Parathyroid adenoma (tissue), 2 donors: ENCODE measurements around the gene CAPN8.
"Not testable (repeated sequence)": the region's sequence is repeated elsewhere in the genome, so short reads cannot be mapped to it uniquely, and the experiment has no call there.

ENCODE experiments used
- H2AFZ ChIP-seq: fragments of 300-600 bp; sonication (generic); one replicate; pipeline ENCODE4 v1.7.0; 2017; ENCODE audit warnings: antibody characterized with exemption, mild to moderate bottlenecking
- H3K27ac ChIP-seq: fragments of 300-600 bp; sonication (generic); one replicate; pipeline ENCODE4 v1.7.0; 2017
- H3K27me3 ChIP-seq: fragments of 300-600 bp; sonication (generic); one replicate; pipeline ENCODE4 v1.7.0; 2017; ENCODE audit warnings: low read length; ENCODE audit not compliant: control insufficient read depth, insufficient read depth
- H3K36me3 ChIP-seq: fragments of 300-600 bp; sonication (generic); one replicate; pipeline ENCODE4 v1.7.0; 2017; ENCODE audit warnings: low read length; ENCODE audit not compliant: control insufficient read depth, insufficient read depth
- H3K4me1 ChIP-seq: fragments of 300-600 bp; sonication (generic); one replicate; pipeline ENCODE4 v1.7.0; 2017; ENCODE audit warnings: control low read depth
- H3K4me2 ChIP-seq: fragments of 300-600 bp; sonication (generic); one replicate; pipeline ENCODE4 v1.7.0; 2017; ENCODE audit warnings: low read length
- H3K4me3 ChIP-seq: fragments of 300-600 bp; sonication (generic); one replicate; pipeline ENCODE4 v1.7.0; 2017; ENCODE audit warnings: low read depth, low read length
- H3K79me2 ChIP-seq: fragments of 300-600 bp; sonication (generic); one replicate; pipeline ENCODE4 v1.7.0; 2017; ENCODE audit warnings: control low read depth
- H3K9ac ChIP-seq: fragments of 300-600 bp; sonication (generic); one replicate; pipeline ENCODE4 v1.7.0; 2017; ENCODE audit warnings: mild to moderate bottlenecking
- H3K9me3 ChIP-seq: fragments of 300-600 bp; sonication (generic); one replicate; pipeline ENCODE4 v1.7.0; 2017; ENCODE audit warnings: low read length; ENCODE audit not compliant: control insufficient read depth
- CTCF ChIP-seq: fragments of 300-600 bp; sonication (generic); IDR thresholded peaks from one replicate; pipeline ENCODE4 v1.7.0; 2017; ENCODE audit warnings: antibody characterized with exemption, mild to moderate bottlenecking
- donor health status: primary hyperparathyroidism.

CAPN8 gene

GRCh38 chr1:223524930-223525451 lies 140.5 kb downstream of the CAPN8 start:
- Histone ChIP-seq H3K9ac (no peak overlapping the region), H3K79me2 (no peaks in the 10 kb centered on the region), H3K9me3 (no peaks in the 10 kb centered on the region), H3K36me3 (no peaks in the 10 kb centered on the region), H3K27ac (no peak overlapping the region), H3K4me1 (no peaks in the 10 kb centered on the region), H3K4me3 (no peak overlapping the region), H3K27me3 (no peaks in the 10 kb centered on the region), H2AFZ (no peak overlapping the region), H3K4me2 (no peak overlapping the region)
- no peak for TF ChIP-seq CTCF

- Histone ChIP-seq H3K36me3 (no peaks in the 10 kb centered on the region), H3K9me3 (no peaks in the 10 kb centered on the region), H2AFZ (no peak overlapping the region), H3K4me3 (no peak overlapping the region), H3K9ac (no peak overlapping the region), H3K79me2 (no peaks in the 10 kb centered on the region), H3K27me3 (no peaks in the 10 kb centered on the region), H3K27ac (no peak overlapping the region), H3K4me2 (no peak overlapping the region), H3K4me1 (no peaks in the 10 kb centered on the region)
- TF ChIP-seq CTCF, result no peak
Observed at GRCh38 chr1:223521150-223521549, 144.4 kb downstream of the CAPN8 start.

- Histone ChIP-seq H3K9ac (no peak overlapping the region), H3K27me3 (no peaks in the 10 kb centered on the region)
Observed at GRCh38 chr1:223520200-223520599, 145.3 kb downstream of the CAPN8 start.

GRCh38 chr1:223519116-223519515 lies 146.4 kb downstream of the CAPN8 start:
- Histone ChIP-seq H3K9ac (no peak overlapping the region), H3K79me2 (no peaks in the 10 kb centered on the region), H3K27me3 (no peaks in the 10 kb centered on the region), H3K4me2 (no peak overlapping the region), H3K27ac (no peak overlapping the region), H3K9me3 (no peaks in the 10 kb centered on the region), H3K4me1 (no peaks in the 10 kb centered on the region), H2AFZ (no peak overlapping the region), H3K36me3 (no peaks in the 10 kb centered on the region), H3K4me3 (no peak overlapping the region)
- TF ChIP-seq CTCF, result no peak

More at GRCh38 chr1:223520200-223520599, 145.3 kb downstream of the CAPN8 start:
- Histone ChIP-seq H3K4me2 (no peak overlapping the region), H3K4me1 (no peaks in the 10 kb centered on the region), H3K27ac (no peak overlapping the region), H3K4me3 (no peak overlapping the region), H3K79me2 (no peaks in the 10 kb centered on the region), H3K36me3 (no peaks in the 10 kb centered on the region), H3K9me3 (no peaks in the 10 kb centered on the region), H2AFZ (no peak overlapping the region)
- no peak for TF ChIP-seq CTCF

- not testable (repeated sequence) for H3K4me3 ChIP-seq, H3K27me3 ChIP-seq, H3K9ac ChIP-seq
Observed at GRCh38 chr1:223518553-223518952, 146.9 kb downstream of the CAPN8 start.

More at GRCh38 chr1:223518553-223518952, 146.9 kb downstream of the CAPN8 start:
- not testable (repeated sequence) for H3K27ac ChIP-seq, H2AFZ ChIP-seq, H3K4me2 ChIP-seq, H3K79me2 ChIP-seq, H3K9me3 ChIP-seq, H3K36me3 ChIP-seq, H3K4me1 ChIP-seq
